OCI-LY1 (cell line): Measurements from ENCODE around the gene MSMO1.

Experiments
- EZH2 ChIP-seq: fragments of 200-600 bp; sonication (generic), shearing (Covaris generic); IDR thresholded peaks from 2 replicates; pipeline ENCODE4 v1.8.0; 2017; ENCODE audit warnings: borderline replicate concordance, mixed run types, mild to moderate bottlenecking, antibody characterized with exemption, low read length, moderate library complexity, mixed read lengths
- TF ChIP-seq, protein P1 (sequence below): fragments of 200-600 bp; sonication (generic), shearing (Covaris generic); IDR thresholded peaks from 2 replicates; pipeline ENCODE4 v1.5.1; 2017; ENCODE audit warnings: mild to moderate bottlenecking, antibody characterized with exemption, low read length, moderate library complexity, mixed read lengths

DNA sequence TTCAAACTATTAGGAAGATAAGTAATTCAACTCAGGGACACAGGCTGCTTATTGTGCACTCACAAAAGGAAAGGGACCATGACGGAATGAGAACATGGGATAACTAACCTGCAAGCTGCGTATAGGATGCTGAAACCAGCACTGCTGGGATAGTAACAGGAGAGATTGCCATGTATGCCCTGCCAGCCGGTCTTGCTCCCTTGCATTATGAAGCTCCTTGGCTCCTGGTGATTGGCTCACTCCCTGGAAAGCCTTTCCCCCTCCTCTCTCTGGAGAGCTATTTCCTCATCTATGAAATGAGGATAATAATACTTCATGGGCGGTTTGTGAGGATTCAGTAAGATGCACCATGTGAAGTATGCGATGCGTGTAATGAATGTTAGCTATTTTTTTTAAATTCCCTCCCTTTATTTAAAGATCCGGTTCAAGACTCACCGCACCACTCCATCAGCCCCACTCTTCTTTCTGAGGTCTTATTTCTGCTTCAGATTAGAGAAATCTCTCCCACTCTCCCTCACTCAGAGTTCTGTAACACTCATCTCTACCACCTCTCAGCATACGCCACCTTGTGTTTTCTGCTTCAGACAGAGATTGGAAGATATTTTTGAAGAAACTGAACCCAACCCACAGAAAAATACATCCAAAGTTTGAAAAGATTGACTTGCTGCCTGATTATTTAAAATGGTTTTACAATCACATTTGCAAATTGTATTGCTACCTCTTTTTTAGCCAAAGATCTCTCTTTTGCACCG is 18.4 kb downstream of the MSMO1 start:
- TF ChIP-seq, protein P1, sequence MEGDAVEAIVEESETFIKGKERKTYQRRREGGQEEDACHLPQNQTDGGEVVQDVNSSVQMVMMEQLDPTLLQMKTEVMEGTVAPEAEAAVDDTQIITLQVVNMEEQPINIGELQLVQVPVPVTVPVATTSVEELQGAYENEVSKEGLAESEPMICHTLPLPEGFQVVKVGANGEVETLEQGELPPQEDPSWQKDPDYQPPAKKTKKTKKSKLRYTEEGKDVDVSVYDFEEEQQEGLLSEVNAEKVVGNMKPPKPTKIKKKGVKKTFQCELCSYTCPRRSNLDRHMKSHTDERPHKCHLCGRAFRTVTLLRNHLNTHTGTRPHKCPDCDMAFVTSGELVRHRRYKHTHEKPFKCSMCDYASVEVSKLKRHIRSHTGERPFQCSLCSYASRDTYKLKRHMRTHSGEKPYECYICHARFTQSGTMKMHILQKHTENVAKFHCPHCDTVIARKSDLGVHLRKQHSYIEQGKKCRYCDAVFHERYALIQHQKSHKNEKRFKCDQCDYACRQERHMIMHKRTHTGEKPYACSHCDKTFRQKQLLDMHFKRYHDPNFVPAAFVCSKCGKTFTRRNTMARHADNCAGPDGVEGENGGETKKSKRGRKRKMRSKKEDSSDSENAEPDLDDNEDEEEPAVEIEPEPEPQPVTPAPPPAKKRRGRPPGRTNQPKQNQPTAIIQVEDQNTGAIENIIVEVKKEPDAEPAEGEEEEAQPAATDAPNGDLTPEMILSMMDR: peak; percentile 37; the same call in 1 of the 2 replicates
- no peak for TF ChIP-seq EZH2
